Loucy (cell line): ENCODE results near the gene FLT3LG.

Experiments
- CTCF ChIP-seq: fragments of 200-600 bp; sonication (generic); conservative IDR thresholded peaks from 2 replicates; pipeline ENCODE4 v1.5.1; 2014; ENCODE audit warnings: mild to moderate bottlenecking, antibody characterized with exemption, low read length
- EZH2phosphoT487 ChIP-seq: fragments of 200-600 bp; IDR thresholded peaks from 2 replicates; pipeline ENCODE4 v1.6.1; 2018; ENCODE audit warnings: antibody characterized with exemption, mild to moderate bottlenecking, moderate library complexity, borderline replicate concordance

DNA sequence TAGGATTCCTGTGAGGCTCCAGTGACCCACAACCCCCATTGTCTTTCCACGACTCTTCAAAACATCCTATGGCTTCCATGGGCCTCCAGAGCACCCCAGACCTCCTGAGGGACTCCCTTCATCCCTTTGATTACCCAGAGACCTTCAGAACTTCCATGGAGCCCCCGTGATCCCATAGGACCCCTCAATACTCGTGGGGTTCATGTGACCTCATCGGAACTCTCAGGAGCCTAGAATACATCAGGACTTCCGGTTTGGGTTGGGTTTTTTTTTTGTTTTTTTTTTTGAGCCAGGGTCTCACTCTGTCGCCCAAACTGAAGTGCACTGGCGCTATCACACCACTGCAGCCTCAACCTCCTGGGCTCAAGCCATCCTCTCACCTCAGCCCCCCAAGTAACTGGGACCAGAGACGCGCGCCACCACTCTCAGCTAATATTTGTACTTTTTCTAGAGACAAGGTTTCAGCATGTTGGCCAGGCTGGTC is 20.2 kb upstream of the FLT3LG start:
- no peak for TF ChIP-seq CTCF
- TF ChIP-seq EZH2phosphoT487, result no peak
